HepG2 (cell line): Measurements from ENCODE around the gene SF3B6. TPM values are rescaled to one million over a fixed set of nuclear protein-coding genes. Genes with fewer than 3 reads are reported as not detected.

Experiments used
- ATF1 ChIP-seq: IDR thresholded peaks from 2 replicates; pipeline ENCODE4 v1.6.1; 2016; ENCODE audit warnings: mild to moderate bottlenecking, control low read depth
- CREB1 ChIP-seq, 2 experiments: fragments of 450-650 bp in 1 of 2; IDR thresholded peaks; 2 replicates each; pipeline ENCODE4 v1.6.1; 2016 to 2017; ENCODE audit warnings: control low read depth in 1 of 2, mild to moderate bottlenecking in 1 of 2, missing compliant biosample characterization in 1 of 2, missing genetic modification characterization in 1 of 2
- DMAP1 ChIP-seq: IDR thresholded peaks from 2 replicates; pipeline ENCODE4 v1.6.1; 2016
- FLYWCH1 ChIP-seq: sonication (generic); formaldehyde crosslinking; IDR thresholded peaks from 2 replicates; pipeline ENCODE4 v1.8.1; 2023; ENCODE audit warnings: mild to moderate bottlenecking, missing genetic modification reagents
- GABPB1 ChIP-seq: IDR thresholded peaks from 2 replicates; pipeline ENCODE4 v1.6.1; 2016; ENCODE audit warnings: mild to moderate bottlenecking, missing genetic modification reagents, moderate library complexity, missing compliant biosample characterization
- HOXA3 ChIP-seq: sonication (generic); formaldehyde crosslinking; IDR thresholded peaks from 2 replicates; pipeline ENCODE4 v1.5.0; 2020; ENCODE audit warnings: missing genetic modification reagents
- NFE2L1 ChIP-seq: sonication (generic); formaldehyde crosslinking; IDR thresholded peaks from 2 replicates; pipeline ENCODE4 v1.4.0; 2020; ENCODE audit warnings: missing genetic modification reagents, mild to moderate bottlenecking, borderline replicate concordance
- POLR2G ChIP-seq: fragments of 200-400 bp; formaldehyde crosslinking; IDR thresholded peaks from 2 replicates; pipeline ENCODE4 v1.6.1; 2018; ENCODE audit warnings: mild to moderate bottlenecking, low read depth, low read length, moderate library complexity
- RARG ChIP-seq: sonication (generic); formaldehyde crosslinking; IDR thresholded peaks from 2 replicates; pipeline ENCODE4 v1.4.0; 2020; ENCODE audit warnings: low read depth, mild to moderate bottlenecking, missing genetic modification reagents
- RBM22 ChIP-seq: fragments of 200-400 bp; formaldehyde crosslinking; optimal IDR thresholded peaks from 2 replicates; pipeline ENCODE3; 2017; ENCODE audit warnings: mild to moderate bottlenecking, low read length, moderate library complexity
- TBX2 ChIP-seq: sonication (generic); formaldehyde crosslinking; IDR thresholded peaks from 2 replicates; pipeline ENCODE4 v1.5.0; 2020; ENCODE audit warnings: missing genetic modification reagents, mild to moderate bottlenecking, borderline replicate concordance
- ZBTB38 ChIP-seq: sonication (generic); formaldehyde crosslinking; IDR thresholded peaks from 2 replicates; pipeline ENCODE4 v1.5.1; 2020; ENCODE audit warnings: mild to moderate bottlenecking, missing genetic modification reagents
- ZNF274 ChIP-seq: sonication (generic); formaldehyde crosslinking; IDR thresholded peaks from 2 replicates; pipeline ENCODE4 v1.5.1; 2020; ENCODE audit warnings: mild to moderate bottlenecking, missing genetic modification reagents
- ZNF335 ChIP-seq: sonication (generic); formaldehyde crosslinking; IDR thresholded peaks from 2 replicates; pipeline ENCODE4 v1.4.0; 2020; ENCODE audit warnings: missing genetic modification reagents
- ZNF354B ChIP-seq: sonication (generic); formaldehyde crosslinking; IDR thresholded peaks from 2 replicates; pipeline ENCODE4 v1.8.0; 2022; ENCODE audit warnings: mild to moderate bottlenecking, missing genetic modification reagents
- ZSCAN22 ChIP-seq: sonication (generic); formaldehyde crosslinking; IDR thresholded peaks from 2 replicates; pipeline ENCODE4 v1.4.0; 2020; ENCODE audit warnings: mild to moderate bottlenecking, missing genetic modification reagents
- ZSCAN31 ChIP-seq: sonication (generic); formaldehyde crosslinking; IDR thresholded peaks from 2 replicates; pipeline ENCODE4 v1.5.0; 2020; ENCODE audit warnings: low read depth, mild to moderate bottlenecking, missing genetic modification reagents
- polyA plus RNA-seq, 8 experiments: library from polyadenylated mRNA; depleted of rRNA in 3 of 8; stranded (reverse) in 7 of 8; unstranded in 1 of 8; fragments of >200 nt; fragmentation: Illumina TruSeq in 4 of 8; extraction: Trizol in 4 of 8; gene quantifications; 2 replicates each; pipeline versions ENCODE4 v1.2.1 to v1.2.3, GENCODE V29; 2011 to 2016; ENCODE audit warnings: low read depth in 4 of 8, missing spikeins in 1 of 8, mixed read lengths in 1 of 8; ENCODE audit not compliant: insufficient read depth in 1 of 8
- total RNA-seq, 5 experiments: library from RNA; depleted of rRNA; stranded (reverse); fragments of >200 nt; fragmentation: Illumina TruSeq; extraction: Trizol; gene quantifications; 2 replicates each; pipeline ENCODE4 v1.2.3, GENCODE V29; 2016; ENCODE audit warnings: low read depth in 1 of 5
- TF ChIP-seq, protein P1 (sequence below): IDR thresholded peaks from 2 replicates; pipeline ENCODE4 v1.4.0; 2020; ENCODE audit warnings: mild to moderate bottlenecking, missing genetic modification reagents
- TF ChIP-seq, protein P2 (sequence below): sonication (generic); formaldehyde crosslinking; IDR thresholded peaks from 2 replicates; pipeline ENCODE4 v1.5.0; 2020; ENCODE audit warnings: missing genetic modification reagents
- TF ChIP-seq, protein P3 (sequence below): sonication (generic); formaldehyde crosslinking; IDR thresholded peaks from 2 replicates; pipeline ENCODE4 v1.5.1; 2020; ENCODE audit warnings: missing genetic modification reagents, mild to moderate bottlenecking, borderline replicate concordance
- TF ChIP-seq, protein P4 (sequence below): sonication (generic); formaldehyde crosslinking; IDR thresholded peaks from 2 replicates; pipeline ENCODE4 v1.8.0; 2022; ENCODE audit warnings: mild to moderate bottlenecking, missing genetic modification reagents

The SF3B6 gene
- total and polyA plus RNA-seq, 2 of the 13 experiments (the other 11 are each of a cell fraction or from before 2014, with no cell fraction given): 177 to 182 TPM

DNA sequence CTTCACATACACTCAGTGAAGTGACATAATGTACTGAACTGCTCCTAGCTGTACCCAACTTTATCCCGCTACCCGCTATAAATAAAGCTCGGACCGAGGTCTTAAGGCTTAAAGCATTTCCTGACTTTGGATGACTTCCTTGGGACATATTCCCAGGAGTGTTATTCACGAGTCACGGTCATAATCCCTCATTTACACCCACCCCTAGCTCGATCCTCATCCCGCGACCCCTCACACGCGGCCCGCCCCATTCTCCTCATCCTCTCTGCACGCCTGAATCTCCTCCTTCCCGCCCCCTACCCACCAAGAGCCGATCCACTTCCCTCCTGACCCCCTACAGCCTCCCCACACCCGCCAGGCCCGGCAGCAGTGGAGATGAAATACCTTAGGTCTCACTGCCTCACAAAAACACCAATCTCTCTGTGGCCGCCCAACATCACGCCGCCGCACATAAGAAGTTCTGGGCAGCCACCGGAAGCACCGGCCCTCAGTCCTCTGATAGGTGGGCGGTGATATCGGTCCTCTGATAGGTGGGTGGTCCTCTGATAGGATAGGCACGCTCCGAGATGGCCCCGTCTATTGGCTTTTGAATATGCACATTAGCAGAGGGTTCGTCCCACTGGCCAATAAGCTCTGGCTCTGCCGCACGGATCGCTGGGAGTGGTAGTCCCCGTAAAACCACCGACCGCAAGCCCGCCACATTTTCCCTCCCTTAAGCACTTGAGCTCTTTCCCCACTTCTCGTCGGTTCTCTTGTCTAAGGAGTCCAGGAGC lies 29.0 kb downstream of the SF3B6 start, which contains the start of gene WDCP (continued):
- TF ChIP-seq CREB1 (IDR thresholded peaks at IDR 0.05) (peak; percentile 66), CREB1 (CRISPR knock-in tag; IDR thresholded peaks at IDR 0.05) (peak; percentile 89), ZSCAN22 (CRISPR knock-in tag) (no peak), DMAP1 (CRISPR knock-in tag) (peak; percentile 84), ZNF335 (CRISPR knock-in tag) (no peak; the same call in 1 of the 2 replicates), RBM22 (no peak), POLR2G (peak; percentile 95), GABPB1 (peak; percentile 95), HOXA3 (CRISPR knock-in tag) (peak; percentile 56; the same call in 1 of the 2 replicates), NFE2L1 (CRISPR knock-in tag) (no peak), ZNF354B (0 out of 2 replicates have a peak, but pooled peaks have one; percentile 71), ZBTB38 (peak; percentile 98), ZNF274 (CRISPR knock-in tag) (peak; percentile 47; the same call in 1 of the 2 replicates), ZSCAN31 (CRISPR knock-in tag) (peak; percentile 80; the same call in 1 of the 2 replicates), ATF1 (CRISPR knock-in tag) (peak; percentile 82; the same call in 1 of the 2 replicates), TBX2 (no peak), RARG (CRISPR knock-in tag) (no peak), FLYWCH1 (CRISPR knock-in tag) (no peak)
- TF ChIP-seq, protein P1, sequence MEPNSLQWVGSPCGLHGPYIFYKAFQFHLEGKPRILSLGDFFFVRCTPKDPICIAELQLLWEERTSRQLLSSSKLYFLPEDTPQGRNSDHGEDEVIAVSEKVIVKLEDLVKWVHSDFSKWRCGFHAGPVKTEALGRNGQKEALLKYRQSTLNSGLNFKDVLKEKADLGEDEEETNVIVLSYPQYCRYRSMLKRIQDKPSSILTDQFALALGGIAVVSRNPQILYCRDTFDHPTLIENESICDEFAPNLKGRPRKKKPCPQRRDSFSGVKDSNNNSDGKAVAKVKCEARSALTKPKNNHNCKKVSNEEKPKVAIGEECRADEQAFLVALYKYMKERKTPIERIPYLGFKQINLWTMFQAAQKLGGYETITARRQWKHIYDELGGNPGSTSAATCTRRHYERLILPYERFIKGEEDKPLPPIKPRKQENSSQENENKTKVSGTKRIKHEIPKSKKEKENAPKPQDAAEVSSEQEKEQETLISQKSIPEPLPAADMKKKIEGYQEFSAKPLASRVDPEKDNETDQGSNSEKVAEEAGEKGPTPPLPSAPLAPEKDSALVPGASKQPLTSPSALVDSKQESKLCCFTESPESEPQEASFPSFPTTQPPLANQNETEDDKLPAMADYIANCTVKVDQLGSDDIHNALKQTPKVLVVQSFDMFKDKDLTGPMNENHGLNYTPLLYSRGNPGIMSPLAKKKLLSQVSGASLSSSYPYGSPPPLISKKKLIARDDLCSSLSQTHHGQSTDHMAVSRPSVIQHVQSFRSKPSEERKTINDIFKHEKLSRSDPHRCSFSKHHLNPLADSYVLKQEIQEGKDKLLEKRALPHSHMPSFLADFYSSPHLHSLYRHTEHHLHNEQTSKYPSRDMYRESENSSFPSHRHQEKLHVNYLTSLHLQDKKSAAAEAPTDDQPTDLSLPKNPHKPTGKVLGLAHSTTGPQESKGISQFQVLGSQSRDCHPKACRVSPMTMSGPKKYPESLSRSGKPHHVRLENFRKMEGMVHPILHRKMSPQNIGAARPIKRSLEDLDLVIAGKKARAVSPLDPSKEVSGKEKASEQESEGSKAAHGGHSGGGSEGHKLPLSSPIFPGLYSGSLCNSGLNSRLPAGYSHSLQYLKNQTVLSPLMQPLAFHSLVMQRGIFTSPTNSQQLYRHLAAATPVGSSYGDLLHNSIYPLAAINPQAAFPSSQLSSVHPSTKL (CRISPR knock-in tag): peak; percentile 23; the same call in 1 of the 2 replicates
- TF ChIP-seq, protein P2, sequence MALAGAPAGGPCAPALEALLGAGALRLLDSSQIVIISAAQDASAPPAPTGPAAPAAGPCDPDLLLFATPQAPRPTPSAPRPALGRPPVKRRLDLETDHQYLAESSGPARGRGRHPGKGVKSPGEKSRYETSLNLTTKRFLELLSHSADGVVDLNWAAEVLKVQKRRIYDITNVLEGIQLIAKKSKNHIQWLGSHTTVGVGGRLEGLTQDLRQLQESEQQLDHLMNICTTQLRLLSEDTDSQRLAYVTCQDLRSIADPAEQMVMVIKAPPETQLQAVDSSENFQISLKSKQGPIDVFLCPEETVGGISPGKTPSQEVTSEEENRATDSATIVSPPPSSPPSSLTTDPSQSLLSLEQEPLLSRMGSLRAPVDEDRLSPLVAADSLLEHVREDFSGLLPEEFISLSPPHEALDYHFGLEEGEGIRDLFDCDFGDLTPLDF (CRISPR knock-in tag): peak; percentile 81; the same call in 1 of the 2 replicates
- TF ChIP-seq, protein P3, sequence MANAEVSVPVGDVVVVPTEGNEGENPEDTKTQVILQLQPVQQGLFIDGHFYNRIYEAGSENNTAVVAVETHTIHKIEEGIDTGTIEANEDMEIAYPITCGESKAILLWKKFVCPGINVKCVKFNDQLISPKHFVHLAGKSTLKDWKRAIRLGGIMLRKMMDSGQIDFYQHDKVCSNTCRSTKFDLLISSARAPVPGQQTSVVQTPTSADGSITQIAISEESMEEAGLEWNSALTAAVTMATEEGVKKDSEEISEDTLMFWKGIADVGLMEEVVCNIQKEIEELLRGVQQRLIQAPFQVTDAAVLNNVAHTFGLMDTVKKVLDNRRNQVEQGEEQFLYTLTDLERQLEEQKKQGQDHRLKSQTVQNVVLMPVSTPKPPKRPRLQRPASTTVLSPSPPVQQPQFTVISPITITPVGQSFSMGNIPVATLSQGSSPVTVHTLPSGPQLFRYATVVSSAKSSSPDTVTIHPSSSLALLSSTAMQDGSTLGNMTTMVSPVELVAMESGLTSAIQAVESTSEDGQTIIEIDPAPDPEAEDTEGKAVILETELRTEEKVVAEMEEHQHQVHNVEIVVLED (CRISPR knock-in tag): peak; percentile 59; the same call in 1 of the 2 replicates
- TF ChIP-seq, protein P4, sequence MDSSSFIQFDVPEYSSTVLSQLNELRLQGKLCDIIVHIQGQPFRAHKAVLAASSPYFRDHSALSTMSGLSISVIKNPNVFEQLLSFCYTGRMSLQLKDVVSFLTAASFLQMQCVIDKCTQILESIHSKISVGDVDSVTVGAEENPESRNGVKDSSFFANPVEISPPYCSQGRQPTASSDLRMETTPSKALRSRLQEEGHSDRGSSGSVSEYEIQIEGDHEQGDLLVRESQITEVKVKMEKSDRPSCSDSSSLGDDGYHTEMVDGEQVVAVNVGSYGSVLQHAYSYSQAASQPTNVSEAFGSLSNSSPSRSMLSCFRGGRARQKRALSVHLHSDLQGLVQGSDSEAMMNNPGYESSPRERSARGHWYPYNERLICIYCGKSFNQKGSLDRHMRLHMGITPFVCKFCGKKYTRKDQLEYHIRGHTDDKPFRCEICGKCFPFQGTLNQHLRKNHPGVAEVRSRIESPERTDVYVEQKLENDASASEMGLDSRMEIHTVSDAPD: 0 out of 2 replicates have a peak, but pooled peaks have one; percentile 46
